GM18519 (cell line): ENCODE results near the gene PRMT2.

Experiments used
- ATAC-seq: cut with Tn5 transposase; IDR thresholded peaks from one replicate; pipeline ENCODE4 v1.9.1; 2021; ENCODE audit warnings: mild to moderate bottlenecking, moderate library complexity; ENCODE audit not compliant: unreplicated experiment, low FRiP score

Gene PRMT2

GRCh38 chr21:46635324-46636180, at the start of gene PRMT2:
Gene PRMT2, plus strand, starts transcription at chr21:46635674. Its CDS starts 1,278 bp downstream, at chr21:46636952.
- ATAC-seq: peak; percentile 91

DNA sequence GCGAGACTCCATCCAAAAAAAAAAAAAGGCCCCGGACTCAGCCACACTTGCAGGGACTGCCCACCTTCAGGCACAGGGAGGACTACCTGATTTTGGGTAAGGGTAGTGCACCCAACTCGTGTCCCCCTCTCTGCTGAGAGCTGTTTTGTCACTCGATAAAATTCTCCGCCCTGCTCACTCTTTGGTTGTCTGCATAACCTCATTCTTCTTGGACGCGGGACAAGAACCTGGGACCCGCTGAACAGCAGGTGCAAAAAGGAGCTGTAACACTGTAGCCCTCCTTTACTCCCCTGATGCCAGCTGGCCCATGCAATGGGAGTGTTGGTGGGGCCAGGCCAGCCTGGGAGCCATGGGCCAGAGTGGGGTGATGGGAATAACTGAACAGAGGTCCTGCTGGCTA, 41.2 kb upstream of the PRMT2 start:
- no peak for ATAC-seq

DNA sequence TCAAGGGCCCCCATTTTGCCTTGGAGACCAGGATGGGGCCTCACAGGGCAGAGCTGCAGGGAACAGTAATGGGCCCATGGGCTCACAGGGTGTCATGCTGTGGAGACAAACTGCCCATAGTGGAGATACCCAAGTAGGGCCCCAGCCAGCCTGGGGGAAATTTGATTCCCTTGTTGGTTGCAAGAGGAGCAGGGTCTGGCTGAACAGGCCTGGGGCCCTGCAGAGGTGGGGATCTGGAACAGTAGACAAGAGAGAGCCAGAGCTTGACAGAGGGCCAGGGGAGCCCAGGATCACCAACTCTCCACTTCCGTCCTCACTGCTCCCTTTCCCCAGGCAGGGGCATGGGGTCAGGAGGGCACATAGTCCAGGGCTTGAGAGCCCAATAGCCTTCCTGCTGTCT, 39.3 kb upstream of the PRMT2 start:
- ATAC-seq: no peak

GRCh38 chr21:46597031-46597430, 38.4 kb upstream of the PRMT2 start:
- ATAC-seq: no peak

DNA sequence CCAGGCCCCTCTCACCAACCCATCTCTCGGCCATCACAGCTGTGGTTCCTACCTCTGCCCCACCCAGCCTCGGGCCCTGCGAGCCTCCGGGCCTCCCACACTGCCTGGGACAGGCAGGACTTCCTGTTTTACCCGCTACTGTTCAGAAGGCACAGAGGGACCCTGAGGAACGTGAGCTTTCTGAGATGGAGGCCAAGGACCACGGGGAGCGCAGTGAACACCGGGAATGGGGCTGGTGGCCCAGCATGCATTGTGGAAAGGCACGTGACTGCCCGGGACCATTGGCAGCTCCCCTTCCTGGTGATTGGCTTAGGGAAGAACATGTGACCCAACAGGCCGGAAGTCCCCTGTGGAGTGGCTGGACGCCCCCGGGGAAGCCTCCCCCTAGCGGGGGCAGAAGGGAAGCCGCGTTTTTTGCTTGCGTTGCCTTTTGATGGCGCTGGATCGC, 37.6 kb upstream of the PRMT2 start:
- no peak for ATAC-seq

DNA sequence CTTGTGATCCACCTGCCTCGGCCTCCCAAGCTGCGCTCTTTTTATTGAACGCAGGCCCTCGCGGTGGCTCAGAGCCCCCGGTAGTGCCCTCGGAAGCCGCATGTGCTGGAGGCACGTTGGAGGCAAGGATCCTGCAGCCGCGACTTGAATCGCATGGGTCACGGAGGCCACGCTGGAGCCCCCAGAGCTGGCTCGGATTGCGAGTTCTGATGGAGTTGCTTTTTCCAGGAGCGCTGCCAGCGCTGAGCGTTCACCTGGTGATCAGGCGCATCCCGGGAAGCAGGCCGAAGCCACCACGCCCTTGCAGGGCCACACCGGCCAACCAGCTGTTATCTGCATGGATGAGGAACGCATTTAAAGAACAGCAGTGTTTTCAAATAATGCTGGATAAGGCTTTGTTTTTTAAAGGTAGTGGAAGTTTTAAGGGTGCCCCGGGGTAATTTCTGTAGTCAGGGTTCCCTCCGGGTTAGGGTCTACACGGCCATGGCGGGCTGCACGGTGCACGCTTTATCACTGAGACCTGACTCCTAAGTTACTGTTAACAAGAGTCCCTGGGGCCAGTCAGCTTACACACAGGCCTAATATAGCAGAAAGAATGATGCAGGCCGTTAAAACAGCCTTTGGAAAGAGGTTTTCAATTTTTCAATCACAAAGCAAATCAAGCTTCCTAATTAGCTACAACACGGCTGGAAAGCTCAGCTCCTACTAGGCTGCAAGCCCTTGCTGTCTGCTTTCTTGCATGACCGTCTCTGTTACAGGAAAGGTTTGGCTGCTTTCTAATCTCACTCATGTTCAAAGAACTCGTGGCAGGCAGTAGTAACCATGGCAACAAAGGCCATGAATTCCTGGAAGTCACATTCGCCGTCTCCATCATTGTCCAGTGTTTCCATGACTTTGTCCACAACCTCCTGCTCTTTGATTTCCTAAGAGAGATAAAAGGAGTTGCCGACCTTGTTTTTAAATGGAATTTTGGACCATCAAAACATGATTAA, 36.6 kb upstream of the PRMT2 start:
- ATAC-seq: no peak

- ATAC-seq: no peak
Measured at GRCh38 chr21:46600305-46600704, 35.2 kb upstream of the PRMT2 start.

DNA sequence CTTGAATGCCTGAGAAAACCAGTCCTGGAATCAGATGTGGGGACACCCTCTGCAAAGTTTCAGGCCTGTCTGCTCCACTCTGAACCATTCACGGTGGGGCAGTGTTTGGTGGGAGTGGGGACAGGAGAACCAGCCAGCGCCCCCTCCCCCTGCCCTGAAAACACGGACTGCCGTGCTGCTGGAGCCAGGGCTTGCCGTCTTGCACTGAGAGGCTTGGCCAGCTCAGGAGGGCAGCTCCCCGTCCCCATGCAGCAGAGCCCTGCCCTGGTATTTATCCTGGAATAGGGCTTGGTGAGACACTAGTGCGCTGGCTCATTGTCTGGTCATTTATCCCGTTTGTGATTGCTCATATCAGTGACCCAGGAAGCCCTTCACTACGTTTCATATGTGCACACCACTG, 34.5 kb upstream of the PRMT2 start:
- no peak for ATAC-seq

DNA sequence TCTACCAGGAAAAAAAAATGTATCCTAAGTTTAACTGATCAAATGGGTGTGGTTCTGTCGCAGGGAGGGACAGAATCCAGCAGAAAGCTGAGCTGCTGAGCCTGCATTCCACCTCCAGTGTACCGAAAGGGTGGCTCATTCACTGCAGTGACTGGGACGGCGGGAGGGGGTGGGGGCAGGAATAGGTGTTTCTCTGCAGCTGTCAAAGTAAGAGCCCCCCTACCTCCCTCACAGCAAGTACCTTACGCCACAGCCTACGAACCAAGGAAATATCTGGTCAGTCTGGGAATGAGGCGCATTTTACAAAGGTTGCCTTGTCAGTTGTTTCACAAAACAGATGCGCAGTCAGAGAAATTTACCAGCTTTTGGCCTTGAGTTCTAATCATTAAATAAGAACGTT, 32.2 kb upstream of the PRMT2 start:
- no peak for ATAC-seq

GRCh38 chr21:46604329-46604974, 31.0 kb upstream of the PRMT2 start:
- ATAC-seq: no peak

DNA sequence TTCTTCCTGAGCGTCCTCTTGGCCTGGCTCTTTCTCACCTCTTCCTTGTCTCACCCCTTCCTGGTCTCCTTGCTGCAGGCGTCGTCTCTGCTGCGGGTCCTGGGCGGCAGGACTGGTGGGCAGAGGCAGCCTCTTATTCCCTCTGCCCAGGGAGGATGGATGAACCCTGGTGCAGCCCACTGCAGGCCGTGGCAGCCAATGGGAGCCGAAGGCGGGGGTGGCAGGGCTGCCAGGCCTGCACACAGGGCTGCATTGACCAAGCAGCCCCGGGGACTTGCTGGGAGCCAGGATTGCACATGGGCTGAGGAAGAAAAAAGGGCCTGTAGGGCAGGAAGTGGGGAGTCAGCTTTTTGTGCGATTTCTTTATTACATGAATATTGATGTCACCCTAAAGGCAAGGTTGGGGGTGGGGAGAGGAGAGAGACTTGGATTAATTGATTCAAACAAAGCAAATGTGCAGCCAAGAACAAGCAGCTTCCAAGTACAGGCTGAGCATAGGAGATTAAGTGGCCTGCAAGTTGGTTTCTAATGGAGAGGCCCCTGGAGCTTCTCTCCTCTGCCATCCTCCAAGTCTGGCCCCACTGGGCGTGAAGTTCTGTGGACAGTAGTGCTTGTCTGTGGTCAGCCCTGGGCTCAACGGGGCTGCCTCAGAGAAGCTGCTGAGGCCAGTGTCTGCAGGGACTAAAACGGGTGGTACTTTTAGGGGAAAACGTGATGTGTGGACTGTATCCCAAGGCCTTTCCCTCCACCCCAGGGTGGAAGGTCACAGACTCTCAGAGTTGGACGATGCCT, 30.3 kb upstream of the PRMT2 start, which contains the start of gene S100B:
TSS of gene S100B (minus strand) at position 108 of the 792 bp plus-strand sequence. CDS start 2,667 bp downstream, outside the sequence.
- ATAC-seq: no peak

GRCh38 chr21:46605767-46606426, 29.6 kb upstream of the PRMT2 start:
- no peak for ATAC-seq

DNA sequence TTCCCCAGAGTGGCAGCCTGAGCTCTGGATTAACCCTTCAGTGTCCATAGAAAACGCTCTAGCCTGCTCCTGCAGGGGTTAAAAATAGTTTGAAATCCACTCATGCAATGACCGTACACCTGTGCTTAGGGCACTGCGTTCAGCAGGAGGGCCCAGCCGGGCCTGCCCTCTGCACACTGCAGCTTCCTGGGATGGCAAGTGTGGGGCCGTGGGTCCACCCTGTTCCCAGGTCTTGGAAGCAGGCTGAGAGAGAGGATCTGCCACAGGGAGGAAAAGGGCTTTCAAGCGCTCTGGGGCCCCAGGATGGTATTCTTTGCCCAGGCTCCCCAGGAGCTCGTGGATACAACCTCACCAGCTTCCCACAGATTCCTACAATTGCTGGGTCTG, 29.1 kb upstream of the PRMT2 start:
- ATAC-seq: no peak

GRCh38 chr21:46607636-46608035, 27.8 kb upstream of the PRMT2 start:
- no peak for ATAC-seq

DNA sequence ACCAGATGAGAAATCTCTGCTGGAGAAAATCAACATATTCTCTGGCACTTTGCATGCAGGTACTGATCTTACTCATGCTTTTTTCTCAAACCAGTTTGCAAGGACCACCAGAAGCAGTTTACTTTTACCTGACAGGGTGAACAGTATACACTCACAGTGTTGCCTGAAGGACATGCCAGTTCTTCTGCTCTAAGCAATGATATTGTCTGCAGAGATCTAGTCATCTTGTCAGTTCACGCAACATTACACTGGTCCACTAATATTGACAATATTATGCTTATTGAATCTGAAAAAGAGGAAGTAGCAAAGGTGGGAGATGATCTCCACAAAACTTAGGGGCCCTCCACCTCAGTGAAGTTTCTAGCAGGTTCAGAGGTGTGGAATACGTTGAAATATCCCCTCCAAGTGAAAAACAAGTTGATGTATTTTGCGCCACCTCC, 26.8 kb upstream of the PRMT2 start:
- no peak for ATAC-seq

- no peak for ATAC-seq
Measured at GRCh38 chr21:46610018-46610701, 25.3 kb upstream of the PRMT2 start.

DNA sequence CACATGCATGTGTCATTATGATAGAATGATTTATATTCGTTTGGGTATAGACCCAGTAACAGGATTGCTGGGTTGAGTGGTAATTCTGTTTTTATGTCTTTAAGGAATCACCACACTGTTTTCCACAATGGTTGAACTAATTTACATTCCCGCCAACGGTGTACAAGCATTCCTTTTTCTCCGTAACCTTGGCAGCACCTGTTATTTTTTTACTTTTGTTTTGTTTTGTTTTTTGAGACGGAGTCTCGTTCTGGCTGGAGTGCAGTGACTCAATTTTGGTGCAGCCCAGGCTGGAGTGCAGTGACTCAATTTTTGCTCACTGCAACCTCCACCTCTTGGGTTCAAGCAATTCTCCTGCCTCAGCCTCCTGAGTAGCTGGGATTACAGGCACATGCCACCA, 22.1 kb upstream of the PRMT2 start:
- ATAC-seq: no peak

GRCh38 chr21:46616050-46616449, 19.4 kb upstream of the PRMT2 start:
- ATAC-seq: no peak

- ATAC-seq: no peak
Measured at GRCh38 chr21:46616656-46617055, 18.8 kb upstream of the PRMT2 start.
